NCI-H2171 (cell line): ENCODE measurements around the gene RHO.

ENCODE experiments used
- DNase-seq: peaks from one replicate; lab custom pipeline; 2025; lab: John Stamatoyannopoulos, UW

Gene RHO

DNA sequence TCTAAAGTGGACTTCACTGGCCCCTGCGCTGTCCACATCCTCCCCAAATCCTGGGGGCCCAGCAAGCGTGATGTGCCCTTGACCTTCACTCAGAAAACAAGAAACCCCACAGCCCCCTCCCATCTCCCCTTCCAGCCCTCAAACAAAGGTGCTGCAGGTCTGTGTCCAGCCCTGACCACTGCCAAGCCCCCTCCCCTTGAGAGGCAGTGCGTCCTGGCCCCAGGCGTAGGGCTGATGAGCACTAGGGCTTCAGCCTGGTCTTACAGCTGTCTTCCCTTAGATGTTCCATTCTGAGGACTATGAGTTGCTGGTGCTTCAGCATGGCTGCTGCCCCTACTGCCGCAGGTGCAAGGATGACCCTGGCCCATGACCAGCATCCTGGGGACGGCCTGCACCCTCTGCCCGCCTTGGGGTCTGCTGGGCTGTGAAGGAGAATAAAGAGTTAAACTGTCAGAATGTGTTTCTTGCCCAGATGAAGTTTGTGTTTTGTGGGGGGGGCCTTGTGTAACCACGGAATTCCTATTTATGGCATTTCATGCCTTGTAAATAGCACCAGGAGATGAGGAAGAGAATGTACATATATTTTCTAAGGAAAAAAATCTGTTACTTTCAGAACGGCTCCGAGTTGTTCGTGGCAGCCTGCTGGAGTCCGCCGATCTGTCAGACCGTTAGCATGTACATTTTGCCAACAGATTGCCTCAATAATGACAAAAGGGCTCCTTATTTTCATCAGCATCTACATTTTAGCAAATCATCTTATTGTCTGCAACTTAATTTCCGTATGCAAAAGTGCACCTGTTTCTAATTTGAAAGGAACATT, 8.3 kb upstream of the RHO start:
- DNase-seq: no peak

GRCh38 chr3:129520960-129521359, 7.5 kb upstream of the RHO start:
- no peak for DNase-seq

DNA sequence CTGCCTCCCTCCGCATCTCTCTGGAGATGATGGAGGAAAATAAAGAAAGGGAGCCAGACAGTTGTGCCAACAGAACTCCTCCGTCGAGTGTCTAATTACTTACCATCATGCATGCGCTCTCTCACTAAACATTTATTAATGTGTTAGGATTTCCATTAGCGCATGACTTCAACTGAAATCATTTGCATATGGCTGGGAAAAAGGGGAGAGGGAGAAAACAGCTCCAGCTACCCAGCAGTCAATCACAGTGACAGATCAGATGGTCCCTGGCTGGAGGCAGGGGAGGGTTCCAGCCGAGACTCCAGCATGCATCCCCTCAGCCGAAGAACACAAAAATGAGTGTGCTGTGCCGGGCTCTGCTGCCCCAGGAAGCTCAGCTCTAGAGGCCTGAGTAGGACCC, 6.8 kb upstream of the RHO start:
- peak; percentile 64 for DNase-seq

GRCh38 chr3:129522953-129523352, 5.5 kb upstream of the RHO start:
- DNase-seq: no peak

DNA sequence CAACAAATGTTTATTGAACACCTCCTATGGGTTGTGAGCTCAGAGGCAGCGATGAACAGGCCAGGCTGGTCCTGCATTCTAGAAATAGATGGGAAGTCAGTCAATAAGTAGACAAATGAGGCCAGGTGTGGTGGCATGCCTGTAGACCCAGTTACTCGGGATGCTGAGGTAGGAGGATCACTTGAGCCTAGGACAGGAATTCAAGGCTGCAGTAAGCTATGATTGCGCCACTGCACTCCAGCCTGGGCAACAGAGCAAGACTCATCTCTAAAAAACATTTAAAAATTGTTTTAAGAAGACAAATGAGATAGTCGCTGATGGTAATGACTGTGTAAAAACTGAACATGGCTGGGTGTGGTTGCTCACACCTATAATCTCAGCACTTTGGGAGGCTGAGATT, 4.4 kb upstream of the RHO start:
- no peak for DNase-seq

- DNase-seq: no peak
These were observed 3.0 kb upstream of the RHO start for GRCh38 chr3:129525341-129525968.

DNA sequence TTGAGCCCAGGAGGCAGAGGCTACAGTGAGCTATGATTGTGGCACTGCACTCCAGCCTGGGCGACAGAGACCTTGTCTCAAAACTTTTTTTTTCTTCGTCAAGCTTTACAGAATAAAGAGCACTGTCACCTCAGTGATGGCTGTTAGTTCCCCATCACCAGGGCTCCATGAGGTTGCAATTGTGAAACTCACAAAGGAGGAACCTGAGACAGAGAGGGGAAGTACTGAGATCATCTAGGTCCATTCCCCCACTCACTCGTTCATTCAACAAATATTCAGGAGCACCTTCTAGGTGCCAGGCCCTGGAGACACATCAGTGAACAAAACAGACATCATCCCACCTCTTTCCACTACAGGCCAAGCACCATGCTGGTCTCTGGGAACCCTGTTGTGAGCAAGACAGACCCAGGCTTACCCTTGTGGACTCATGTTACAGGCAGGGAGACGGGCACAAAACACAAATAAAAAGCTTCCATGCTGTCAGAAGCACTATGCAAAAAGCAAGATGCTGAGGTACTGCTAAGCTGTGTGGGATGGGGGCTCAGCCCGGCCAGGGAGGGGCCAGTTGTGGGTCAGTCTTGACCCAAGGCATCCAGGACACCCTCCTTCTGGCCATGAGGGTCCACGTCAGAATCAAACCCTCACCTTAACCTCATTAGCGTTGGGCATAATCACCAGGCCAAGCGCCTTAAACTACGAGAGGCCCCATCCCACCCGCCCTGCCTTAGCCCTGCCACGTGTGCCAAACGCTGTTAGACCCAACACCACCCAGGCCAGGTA, 2.1 kb upstream of the RHO start:
- DNase-seq: no peak

- DNase-seq: no peak
These were observed 1.2 kb upstream of the RHO start for GRCh38 chr3:129527262-129527661.

DNA sequence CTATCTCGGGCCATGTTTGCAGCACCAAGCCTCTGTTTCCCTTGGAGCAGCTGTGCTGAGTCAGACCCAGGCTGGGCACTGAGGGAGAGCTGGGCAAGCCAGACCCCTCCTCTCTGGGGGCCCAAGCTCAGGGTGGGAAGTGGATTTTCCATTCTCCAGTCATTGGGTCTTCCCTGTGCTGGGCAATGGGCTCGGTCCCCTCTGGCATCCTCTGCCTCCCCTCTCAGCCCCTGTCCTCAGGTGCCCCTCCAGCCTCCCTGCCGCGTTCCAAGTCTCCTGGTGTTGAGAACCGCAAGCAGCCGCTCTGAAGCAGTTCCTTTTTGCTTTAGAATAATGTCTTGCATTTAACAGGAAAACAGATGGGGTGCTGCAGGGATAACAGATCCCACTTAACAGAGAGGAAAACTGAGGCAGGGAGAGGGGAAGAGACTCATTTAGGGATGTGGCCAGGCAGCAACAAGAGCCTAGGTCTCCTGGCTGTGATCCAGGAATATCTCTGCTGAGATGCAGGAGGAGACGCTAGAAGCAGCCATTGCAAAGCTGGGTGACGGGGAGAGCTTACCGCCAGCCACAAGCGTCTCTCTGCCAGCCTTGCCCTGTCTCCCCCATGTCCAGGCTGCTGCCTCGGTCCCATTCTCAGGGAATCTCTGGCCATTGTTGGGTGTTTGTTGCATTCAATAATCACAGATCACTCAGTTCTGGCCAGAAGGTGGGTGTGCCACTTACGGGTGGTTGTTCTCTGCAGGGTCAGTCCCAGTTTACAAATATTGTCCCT, 1.2 kb downstream of the RHO start:
- no peak for DNase-seq

GRCh38 chr3:129530251-129530791, 1.9 kb downstream of the RHO start:
- no peak for DNase-seq

- no peak for DNase-seq
These were observed 2.4 kb downstream of the RHO start for GRCh38 chr3:129530821-129531220.

DNA sequence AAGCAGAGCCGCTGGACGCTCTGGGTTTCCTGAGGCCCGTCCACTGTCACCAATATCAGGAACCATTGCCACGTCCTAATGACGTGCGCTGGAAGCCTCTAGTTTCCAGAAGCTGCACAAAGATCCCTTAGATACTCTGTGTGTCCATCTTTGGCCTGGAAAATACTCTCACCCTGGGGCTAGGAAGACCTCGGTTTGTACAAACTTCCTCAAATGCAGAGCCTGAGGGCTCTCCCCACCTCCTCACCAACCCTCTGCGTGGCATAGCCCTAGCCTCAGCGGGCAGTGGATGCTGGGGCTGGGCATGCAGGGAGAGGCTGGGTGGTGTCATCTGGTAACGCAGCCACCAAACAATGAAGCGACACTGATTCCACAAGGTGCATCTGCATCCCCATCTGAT, 3.3 kb downstream of the RHO start:
- DNase-seq: no peak

- no peak for DNase-seq
These were observed 3.8 kb downstream of the RHO start for GRCh38 chr3:129532261-129532660.

GRCh38 chr3:129533406-129533805, 5.0 kb downstream of the RHO start:
- DNase-seq: no peak

DNA sequence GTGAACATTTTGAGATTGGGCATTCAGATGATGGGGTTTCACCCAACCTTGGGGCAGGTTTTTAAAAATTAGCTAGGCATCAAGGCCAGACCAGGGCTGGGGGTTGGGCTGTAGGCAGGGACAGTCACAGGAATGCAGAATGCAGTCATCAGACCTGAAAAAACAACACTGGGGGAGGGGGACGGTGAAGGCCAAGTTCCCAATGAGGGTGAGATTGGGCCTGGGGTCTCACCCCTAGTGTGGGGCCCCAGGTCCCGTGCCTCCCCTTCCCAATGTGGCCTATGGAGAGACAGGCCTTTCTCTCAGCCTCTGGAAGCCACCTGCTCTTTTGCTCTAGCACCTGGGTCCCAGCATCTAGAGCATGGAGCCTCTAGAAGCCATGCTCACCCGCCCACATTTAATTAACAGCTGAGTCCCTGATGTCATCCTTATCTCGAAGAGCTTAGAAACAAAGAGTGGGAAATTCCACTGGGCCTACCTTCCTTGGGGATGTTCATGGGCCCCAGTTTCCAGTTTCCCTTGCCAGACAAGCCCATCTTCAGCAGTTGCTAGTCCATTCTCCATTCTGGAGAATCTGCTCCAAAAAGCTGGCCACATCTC, 6.1 kb downstream of the RHO start:
- no peak for DNase-seq

GRCh38 chr3:129535075-129535474, 6.6 kb downstream of the RHO start:
- no peak for DNase-seq

DNA sequence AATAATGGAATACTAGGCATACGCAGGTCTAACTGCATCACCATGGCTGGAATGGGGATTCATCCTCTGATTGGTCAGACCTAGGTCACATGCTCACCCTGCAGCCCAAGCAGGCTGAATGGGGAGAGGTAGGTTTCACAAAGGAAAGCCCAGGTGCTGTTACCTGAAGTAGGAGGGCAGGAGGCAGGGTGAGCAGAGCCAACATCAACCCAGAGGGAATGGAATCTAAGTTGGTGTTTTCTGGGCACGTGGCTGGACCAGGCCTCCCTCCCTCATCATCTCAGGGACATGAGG, 7.9 kb downstream of the RHO start:
- DNase-seq: no peak

GRCh38 chr3:129536804-129537203, 8.4 kb downstream of the RHO start:
- no peak for DNase-seq

- DNase-seq: no peak
These were observed 10.8 kb downstream of the RHO start for GRCh38 chr3:129539206-129539605.

GRCh38 chr3:129540776-129541516, 12.5 kb downstream of the RHO start:
- no peak for DNase-seq

GRCh38 chr3:129542747-129543146, 14.3 kb downstream of the RHO start:
- no peak for DNase-seq
